BLaER1 (cell line): ENCODE measurements around the gene PPP1R14C.
A peak's percentile ranks its signal among the peaks of the same experiment; 100 is the strongest.

ENCODE experiments used
- H3K27ac ChIP-seq: shearing (Covaris generic); formaldehyde crosslinking; 2 replicates; pipeline ENCODE4 v1.8.1; 2022
- H3K27me3 ChIP-seq: shearing (Covaris generic); formaldehyde crosslinking; 2 replicates; pipeline ENCODE4 v1.8.1; 2022
- H3K36me3 ChIP-seq: shearing (Covaris generic); formaldehyde crosslinking; 2 replicates; pipeline ENCODE4 v1.8.1; 2022
- H3K4me1 ChIP-seq: shearing (Covaris generic); formaldehyde crosslinking; 2 replicates; pipeline ENCODE4 v1.8.1; 2022
- H3K4me2 ChIP-seq: shearing (Covaris generic); formaldehyde crosslinking; 2 replicates; pipeline ENCODE4 v1.8.1; 2022
- H3K4me3 ChIP-seq: shearing (Covaris generic); formaldehyde crosslinking; 2 replicates; pipeline ENCODE4 v1.8.1; 2022
- H3K9ac ChIP-seq: shearing (Covaris generic); formaldehyde crosslinking; 2 replicates; pipeline ENCODE4 v1.8.1; 2022
- H3K9me3 ChIP-seq: shearing (Covaris generic); formaldehyde crosslinking; 2 replicates; pipeline ENCODE4 v1.8.1; 2022
- H4K20me1 ChIP-seq: shearing (Covaris generic); formaldehyde crosslinking; 2 replicates; pipeline ENCODE4 v1.8.1; 2022
- Cebpa-rat ChIP-seq: shearing (Covaris generic); IDR thresholded peaks from 2 replicates; pipeline ENCODE4 v1.8.1; 2022

Gene PPP1R14C

DNA sequence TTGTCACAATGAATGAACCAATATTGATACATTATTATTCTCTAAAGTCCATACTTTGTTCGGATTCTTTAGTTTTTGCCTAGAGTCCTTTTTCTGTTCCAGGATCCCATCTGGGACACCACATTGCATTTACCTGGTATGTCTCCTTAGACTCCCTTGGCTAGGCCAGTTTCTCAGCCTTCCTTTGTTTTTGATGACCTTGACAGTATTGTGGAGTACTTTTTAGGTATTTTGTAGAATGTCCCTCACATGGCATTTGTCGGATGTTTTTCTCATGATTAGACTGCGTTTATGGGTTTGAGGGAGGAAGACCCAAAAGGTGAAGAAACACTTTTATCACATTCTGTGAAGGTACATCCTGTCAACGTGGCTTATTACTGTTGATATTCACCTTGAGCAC, 16.9 kb downstream of the PPP1R14C start:
- Histone ChIP-seq H3K27me3 (no peaks in the 10 kb centered on the region), H3K4me2 (no peak overlapping the region), H3K4me3 (no peak overlapping the region), H3K4me1 (peaks cover 6% of the 10 kb centered on the region; the same call in 1 of the 2 replicates), H3K9me3 (peaks cover 14% of the 10 kb centered on the region; the same call in 1 of the 2 replicates), H3K9ac (no peak overlapping the region), H4K20me1 (no peaks in the 10 kb centered on the region), H3K27ac (no peak overlapping the region), H3K36me3 (no peaks in the 10 kb centered on the region)
- TF ChIP-seq Cebpa-rat: no peak

DNA sequence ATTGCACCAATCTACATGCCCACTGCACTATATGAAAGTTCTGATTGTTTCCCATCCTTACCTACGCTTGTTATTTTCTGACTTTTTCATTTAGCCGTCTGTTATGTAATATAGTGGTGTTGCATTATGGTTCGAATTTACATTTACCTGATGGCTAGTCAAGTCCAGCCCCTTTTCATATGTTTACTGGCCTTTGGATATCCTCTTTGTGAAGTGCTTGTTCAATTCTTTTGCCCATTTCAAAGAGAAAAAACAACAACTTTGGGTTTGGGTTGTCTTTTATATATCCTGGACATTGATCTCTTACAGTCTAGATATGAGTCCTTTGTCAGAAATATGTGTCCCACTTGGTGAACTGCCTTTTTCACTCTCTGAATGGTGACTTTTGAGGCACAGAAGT, 21.1 kb downstream of the PPP1R14C start:
- Histone ChIP-seq H4K20me1 (no peaks in the 10 kb centered on the region), H3K4me3 (no peak overlapping the region), H3K27ac (no peak overlapping the region), H3K9me3 (peaks cover 16% of the 10 kb centered on the region), H3K9ac (no peak overlapping the region), H3K27me3 (no peaks in the 10 kb centered on the region), H3K36me3 (no peaks in the 10 kb centered on the region), H3K4me1 (peaks cover 29% of the 10 kb centered on the region), H3K4me2 (no peak overlapping the region)
- no peak for TF ChIP-seq Cebpa-rat

DNA sequence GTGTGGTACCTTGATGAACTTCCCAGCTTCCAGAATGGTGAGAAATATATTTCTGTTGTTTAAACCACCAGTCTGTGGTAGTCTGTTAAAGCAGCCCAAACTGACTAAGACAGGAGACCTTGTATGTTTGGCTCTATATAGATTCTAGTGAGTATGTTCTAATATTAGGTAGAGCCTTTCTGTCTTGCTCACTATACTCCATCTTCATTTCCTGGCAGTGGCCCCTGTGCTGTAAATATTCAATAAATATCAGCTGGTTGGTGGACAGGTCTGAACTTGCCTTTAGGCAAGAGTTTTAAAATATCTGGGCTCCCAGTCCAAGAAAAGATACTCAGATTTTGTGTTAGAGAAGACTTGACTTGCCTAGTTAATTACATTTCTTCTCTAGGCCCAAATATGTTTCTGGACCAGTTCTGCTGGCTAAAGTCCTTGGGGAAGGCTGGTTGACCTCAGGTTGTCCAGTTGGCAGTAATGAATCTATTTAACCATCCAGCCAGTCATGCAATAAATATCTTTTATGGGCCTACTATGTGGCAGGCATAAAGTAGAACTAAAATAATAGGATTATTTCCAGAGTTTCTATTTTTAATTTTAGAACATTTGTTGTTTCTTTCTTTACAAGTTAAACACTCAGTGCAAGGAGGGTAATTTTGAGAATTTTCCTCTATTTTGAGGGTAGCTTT, 22.3 kb downstream of the PPP1R14C start:
- Histone ChIP-seq H3K9ac (no peak overlapping the region), H3K36me3 (no peaks in the 10 kb centered on the region), H3K4me3 (no peak overlapping the region), H3K27me3 (no peaks in the 10 kb centered on the region), H3K4me2 (no peak overlapping the region), H4K20me1 (no peaks in the 10 kb centered on the region), H3K27ac (no peak overlapping the region), H3K9me3 (peaks cover 17% of the 10 kb centered on the region), H3K4me1 (peaks cover 41% of the 10 kb centered on the region)
- TF ChIP-seq Cebpa-rat: no peak

DNA sequence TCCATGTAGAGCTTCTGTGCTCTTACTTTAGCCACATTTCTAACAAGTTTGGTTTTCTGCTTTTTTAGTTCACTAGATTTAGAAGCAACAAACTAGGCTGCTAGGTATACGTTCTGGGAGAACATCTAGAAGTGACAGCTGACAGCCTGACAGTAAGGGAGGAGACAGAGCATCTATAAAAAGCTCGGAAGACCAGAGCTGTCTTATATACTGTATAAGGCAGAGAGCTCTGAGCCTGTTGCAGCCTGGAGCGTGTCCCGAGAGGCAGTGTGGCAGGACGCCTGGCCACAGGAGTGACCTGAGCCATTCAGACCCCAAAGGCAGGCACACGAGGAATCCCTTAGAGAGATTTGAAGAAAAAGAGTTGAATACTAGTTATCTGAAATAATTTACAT, 24.6 kb downstream of the PPP1R14C start:
- peaks cover 41% of the 10 kb centered on the region for H3K4me1 ChIP-seq
- H3K4me3 ChIP-seq: no peak overlapping the region; the same call in 1 of the 2 replicates
- H3K4me2 ChIP-seq: peak overlapping the region; percentile 71
- no peaks in the 10 kb centered on the region for H3K27me3 ChIP-seq
- H4K20me1 ChIP-seq: no peaks in the 10 kb centered on the region
- H3K36me3 ChIP-seq: no peaks in the 10 kb centered on the region
- H3K9me3 ChIP-seq: peaks cover 4% of the 10 kb centered on the region; the same call in 1 of the 2 replicates
- no peak overlapping the region; the same call in 1 of the 2 replicates for H3K9ac ChIP-seq
- peak overlapping the region; percentile 37; the same call in 1 of the 2 replicates for H3K27ac ChIP-seq
- no peak for TF ChIP-seq Cebpa-rat

DNA sequence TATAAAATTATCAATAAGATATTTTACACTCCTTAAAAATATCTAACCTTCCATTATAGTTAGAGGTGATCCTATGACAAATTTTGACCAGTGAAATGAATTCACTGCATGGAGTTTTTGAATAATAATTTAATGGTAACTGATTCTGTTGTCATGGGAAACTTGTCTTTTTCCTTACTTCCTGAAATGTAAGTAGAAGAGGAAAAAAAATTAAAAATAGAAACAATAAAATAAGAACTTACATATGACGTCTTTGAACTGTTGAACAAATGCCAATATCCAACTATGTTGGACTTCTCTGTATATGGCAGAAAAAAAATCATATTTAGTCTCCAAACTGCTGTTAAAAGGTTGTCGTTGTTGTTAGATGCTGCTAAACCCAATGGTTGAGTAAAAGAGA, 26.3 kb downstream of the PPP1R14C start:
- H3K4me2 ChIP-seq: peak overlapping the region; percentile 61
- 0 out of 2 replicates have a peak overlapping the region, but pooled peaks have one; percentile 67 for H3K27ac ChIP-seq
- no peak overlapping the region for H3K9ac ChIP-seq
- no peak overlapping the region for H3K4me3 ChIP-seq
- H4K20me1 ChIP-seq: no peaks in the 10 kb centered on the region
- peaks cover 41% of the 10 kb centered on the region for H3K4me1 ChIP-seq
- TF ChIP-seq Cebpa-rat: no peak
- peaks cover 4% of the 10 kb centered on the region; the same call in 1 of the 2 replicates for H3K9me3 ChIP-seq
- H3K27me3 ChIP-seq: no peaks in the 10 kb centered on the region
- H3K36me3 ChIP-seq: no peaks in the 10 kb centered on the region

DNA sequence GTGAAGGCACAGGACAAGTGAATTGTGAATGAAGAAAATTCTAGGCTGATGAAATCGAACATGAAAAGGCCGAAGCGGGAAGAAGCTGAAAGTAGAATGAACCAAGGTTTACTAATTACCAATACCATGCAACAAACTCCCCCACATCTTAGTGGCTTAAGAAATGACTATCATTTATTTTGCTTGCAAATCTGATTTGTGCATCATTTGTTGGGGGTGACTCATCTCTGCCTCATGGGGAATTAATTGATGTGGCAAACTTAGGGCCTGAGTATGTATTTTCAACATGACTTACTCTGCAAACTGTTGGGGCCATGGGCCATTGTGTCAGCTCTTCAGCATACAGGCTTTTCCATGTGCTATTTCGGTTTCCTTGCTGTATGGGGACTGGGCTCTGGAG, 26.8 kb downstream of the PPP1R14C start:
- H3K4me3 ChIP-seq: no peak overlapping the region
- TF ChIP-seq Cebpa-rat: no peak
- no peaks in the 10 kb centered on the region for H4K20me1 ChIP-seq
- H3K36me3 ChIP-seq: no peaks in the 10 kb centered on the region
- 0 out of 2 replicates have a peak overlapping the region, but pooled peaks have one; percentile 6 for H3K27ac ChIP-seq
- H3K27me3 ChIP-seq: no peaks in the 10 kb centered on the region
- peaks cover 41% of the 10 kb centered on the region for H3K4me1 ChIP-seq
- peak overlapping the region; percentile 61 for H3K4me2 ChIP-seq
- no peak overlapping the region for H3K9ac ChIP-seq
- peaks cover 4% of the 10 kb centered on the region; the same call in 1 of the 2 replicates for H3K9me3 ChIP-seq

DNA sequence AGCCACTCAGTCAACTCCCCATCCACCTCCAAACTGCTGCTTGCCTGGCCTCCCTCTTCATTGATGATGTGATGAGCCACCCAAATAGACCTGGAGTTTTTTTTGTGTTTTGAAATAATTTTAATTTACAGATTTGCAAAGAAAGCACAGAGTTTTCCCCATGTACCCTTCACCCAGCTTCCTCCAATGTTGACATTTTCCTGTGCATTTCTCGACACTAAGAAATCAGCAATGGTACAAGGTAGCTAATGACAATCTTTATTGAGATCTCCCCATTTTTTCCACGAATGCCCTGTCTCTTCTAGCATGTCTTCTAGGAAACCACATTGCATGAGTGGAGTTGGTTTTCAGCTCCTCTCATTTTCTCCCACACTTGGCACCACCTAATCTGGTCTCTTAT, 30.1 kb downstream of the PPP1R14C start:
- H3K4me2 ChIP-seq: no peak overlapping the region
- peaks cover 30% of the 10 kb centered on the region for H3K4me1 ChIP-seq
- no peaks in the 10 kb centered on the region for H3K36me3 ChIP-seq
- no peak overlapping the region for H3K4me3 ChIP-seq
- no peak overlapping the region for H3K9ac ChIP-seq
- TF ChIP-seq Cebpa-rat: no peak
- H3K9me3 ChIP-seq: 0 out of 2 replicates have a peak, but pooled peaks cover 4% of the 10 kb centered on the region
- H4K20me1 ChIP-seq: no peaks in the 10 kb centered on the region
- no peak overlapping the region for H3K27ac ChIP-seq
- no peaks in the 10 kb centered on the region for H3K27me3 ChIP-seq

DNA sequence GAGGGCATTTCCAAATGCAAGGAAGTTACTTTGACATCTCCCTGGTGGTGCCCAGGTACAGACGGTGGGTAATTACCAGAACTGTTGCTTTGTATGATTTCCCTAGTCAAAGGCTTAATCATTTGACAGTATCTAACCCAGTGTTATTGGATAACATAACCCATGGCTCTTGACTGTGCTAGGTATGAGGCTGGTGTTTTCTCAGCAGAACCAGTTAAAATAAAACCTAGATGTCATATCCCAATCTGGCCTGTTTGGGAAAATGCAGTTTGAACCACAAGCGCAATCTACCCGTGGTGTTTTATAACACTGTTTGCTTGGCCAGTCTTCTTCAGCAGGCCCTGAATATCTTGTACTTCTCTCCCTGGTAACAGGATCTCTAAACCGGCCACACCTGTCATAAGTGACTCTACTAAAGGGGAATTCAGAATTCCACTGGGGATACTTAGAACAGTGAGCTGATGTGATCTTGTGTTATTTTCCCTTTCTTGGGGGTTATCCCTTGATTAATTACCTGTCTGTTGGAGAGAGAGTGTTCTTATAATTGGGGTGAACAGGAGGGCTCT, 32.8 kb downstream of the PPP1R14C start:
- Histone ChIP-seq H3K9ac (no peak overlapping the region), H3K36me3 (no peaks in the 10 kb centered on the region), H4K20me1 (no peaks in the 10 kb centered on the region), H3K9me3 (no peaks in the 10 kb centered on the region), H3K4me1 (peaks cover 12% of the 10 kb centered on the region), H3K27me3 (no peaks in the 10 kb centered on the region), H3K4me2 (no peak overlapping the region), H3K27ac (no peak overlapping the region), H3K4me3 (no peak overlapping the region)
- no peak for TF ChIP-seq Cebpa-rat

DNA sequence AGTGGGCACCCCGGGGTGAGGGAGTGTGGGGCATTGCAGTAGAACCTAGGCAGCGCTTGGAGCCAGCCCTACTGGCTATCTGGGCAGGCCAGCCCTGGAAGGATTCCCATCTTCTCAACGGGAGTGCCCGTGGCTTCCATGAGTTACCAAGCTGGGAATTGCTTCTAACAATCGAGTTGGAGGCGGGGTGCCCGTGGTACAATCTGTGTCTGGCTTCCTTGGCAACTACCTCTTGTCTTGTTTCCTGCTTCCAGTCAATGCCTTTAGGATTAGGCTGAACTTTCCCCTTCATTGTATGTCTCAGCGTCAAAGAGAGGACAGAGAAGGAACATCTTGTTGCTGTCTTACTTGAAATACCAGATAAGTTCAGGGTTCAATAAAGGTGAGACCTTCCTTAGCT, 33.3 kb downstream of the PPP1R14C start:
- no peaks in the 10 kb centered on the region for H4K20me1 ChIP-seq
- TF ChIP-seq Cebpa-rat: no peak
- H3K36me3 ChIP-seq: no peaks in the 10 kb centered on the region
- H3K9ac ChIP-seq: no peak overlapping the region
- no peak overlapping the region for H3K4me3 ChIP-seq
- H3K9me3 ChIP-seq: no peaks in the 10 kb centered on the region
- no peak overlapping the region for H3K4me2 ChIP-seq
- H3K27ac ChIP-seq: no peak overlapping the region
- no peaks in the 10 kb centered on the region for H3K27me3 ChIP-seq
- H3K4me1 ChIP-seq: peaks cover 12% of the 10 kb centered on the region

DNA sequence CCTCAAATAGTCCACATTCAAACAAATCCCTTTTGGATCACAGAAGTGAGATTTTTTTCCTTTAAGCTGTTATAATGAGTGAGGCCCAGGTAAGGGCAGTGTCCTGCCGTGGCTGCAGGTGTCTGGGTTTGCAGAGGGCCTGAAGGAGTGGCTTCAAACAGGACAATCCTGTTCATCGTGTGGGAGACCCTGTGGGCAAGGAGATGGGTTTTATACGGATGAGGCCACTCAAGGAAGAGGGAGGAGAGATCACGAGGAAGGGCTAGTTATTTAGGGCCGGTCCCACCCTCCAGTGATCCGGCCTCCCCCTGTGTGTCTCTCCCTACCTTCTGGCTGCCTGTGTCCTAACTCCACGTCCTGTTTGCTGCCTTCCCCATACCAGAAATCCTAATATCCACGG, 33.8 kb downstream of the PPP1R14C start:
- H3K4me1 ChIP-seq: peaks cover 12% of the 10 kb centered on the region
- H3K4me3 ChIP-seq: no peak overlapping the region
- no peaks in the 10 kb centered on the region for H4K20me1 ChIP-seq
- H3K9ac ChIP-seq: no peak overlapping the region
- TF ChIP-seq Cebpa-rat: no peak
- no peaks in the 10 kb centered on the region for H3K27me3 ChIP-seq
- no peaks in the 10 kb centered on the region for H3K36me3 ChIP-seq
- H3K9me3 ChIP-seq: no peaks in the 10 kb centered on the region
- H3K4me2 ChIP-seq: no peak overlapping the region
- H3K27ac ChIP-seq: no peak overlapping the region
